SK-N-SH (cell line): ENCODE measurements around the gene ECI1. TPM values are rescaled to one million over a fixed set of nuclear protein-coding genes. Genes with fewer than 3 reads are reported as not detected.

Source experiments
- CTCF ChIA-PET: fragments of 300-600, 350-600 bp; formaldehyde crosslinking; extraction: SDS; loops from one replicate; lab custom pipeline; 2021; lab: Yijun Ruan, JAX
- POLR2A ChIA-PET: fragments of 350-600 bp; sonication (Branson Sonifier 250); formaldehyde crosslinking; extraction: SDS; loops from one replicate; lab custom pipeline; 2020; ENCODE audit warnings: antibody characterized with exemption, inconsistent platforms; lab: Yijun Ruan, JAX
- DNase-seq: peaks from one replicate; pipeline ENCODE4 v3.0.0; 2012
- H2AFZ ChIP-seq: fragments of 200-600 bp; sonication (generic); 2 replicates; pipeline ENCODE4 v1.8.1; 2016; ENCODE audit warnings: antibody characterized with exemption, mild to moderate bottlenecking, low read depth
- H3F3A ChIP-seq: fragments of 200-600 bp; sonication (generic); replicated peaks from 2 replicates; pipeline ENCODE3; 2016; ENCODE audit warnings: antibody characterized with exemption, mild to moderate bottlenecking; ENCODE audit not compliant: insufficient read depth
- H3K27ac ChIP-seq, 2 experiments: fragments of 200-500 bp in 1 of 2; fragments of 200-600 bp in 1 of 2; sonication (Bioruptor generic) in 1 of 2; sonication (generic), shearing (Covaris generic) in 1 of 2; 2 replicates each; pipeline versions ENCODE4 v1.5.1 to v1.6.1; 2014 to 2016; ENCODE audit warnings: low read depth in 2 of 2, inconsistent platforms in 1 of 2, low read length in 1 of 2, mild to moderate bottlenecking in 1 of 2, mixed read lengths in 1 of 2
- H3K27me3 ChIP-seq: fragments of 200-600 bp; sonication (generic), shearing (Covaris generic); 2 replicates; pipeline ENCODE4 v1.6.1; 2016; ENCODE audit warnings: mixed run types; ENCODE audit not compliant: insufficient read depth
- H3K36me3 ChIP-seq, 2 experiments: fragments of 200-500 bp in 1 of 2; fragments of 200-600 bp in 1 of 2; sonication (Bioruptor generic) in 1 of 2; sonication (generic) in 1 of 2; replicated peaks in 1 of 2; 2 replicates each; pipeline versions ENCODE3 to v1.5.1; 2014 to 2016; ENCODE audit warnings: low read length in 1 of 2, mild to moderate bottlenecking in 1 of 2; ENCODE audit not compliant: insufficient read depth in 2 of 2, control insufficient read depth in 1 of 2
- H3K4me1 ChIP-seq, 2 experiments: fragments of 200-500 bp in 1 of 2; fragments of 200-600 bp in 1 of 2; sonication (Bioruptor generic) in 1 of 2; sonication (generic), shearing (Covaris generic) in 1 of 2; 2 replicates each; pipeline versions ENCODE4 v1.5.1 to v1.6.1; 2014 to 2016; ENCODE audit warnings: low read depth in 1 of 2, low read length in 1 of 2, mixed run types in 1 of 2; ENCODE audit not compliant: insufficient read depth in 2 of 2, control insufficient read depth in 1 of 2
- H3K4me2 ChIP-seq: fragments of 200-600 bp; sonication (generic), shearing (Covaris generic); 2 replicates; pipeline ENCODE4 v1.6.1; 2017; ENCODE audit warnings: mixed run types
- H3K4me3 ChIP-seq, 2 experiments: fragments of 200-500 bp in 1 of 2; fragments of 200-600 bp in 1 of 2; sonication (Bioruptor generic) in 1 of 2; sonication (generic), shearing (Covaris generic) in 1 of 2; 2 replicates each; pipeline versions ENCODE4 v1.5.1 to v1.8.1; 2014 to 2016; ENCODE audit warnings: low read depth in 2 of 2, inconsistent platforms in 1 of 2, low read length in 1 of 2, mild to moderate bottlenecking in 1 of 2, mixed read lengths in 1 of 2, moderate library complexity in 1 of 2
- H3K79me2 ChIP-seq: fragments of 200-600 bp; sonication (generic); 2 replicates; pipeline ENCODE4 v1.8.1; 2017; ENCODE audit warnings: mild to moderate bottlenecking; ENCODE audit not compliant: insufficient read depth
- H3K9ac ChIP-seq: fragments of 200-600 bp; sonication (generic); 2 replicates; pipeline ENCODE4 v1.6.1; 2017; ENCODE audit warnings: mixed run types
- H3K9me2 ChIP-seq: fragments of 200-600 bp; sonication (generic); 2 replicates; pipeline ENCODE4 v1.6.1; 2017; ENCODE audit warnings: mixed run types
- H3K9me3 ChIP-seq: fragments of 200-600 bp; sonication (generic); 2 replicates; pipeline ENCODE4 v1.6.1; 2017; ENCODE audit warnings: mixed run types, mild to moderate bottlenecking, moderate library complexity
- H4K20me1 ChIP-seq: fragments of 200-600 bp; sonication (generic); 2 replicates; pipeline ENCODE4 v1.6.1; 2017; ENCODE audit warnings: mild to moderate bottlenecking, mixed run types; ENCODE audit not compliant: insufficient read depth
- EP300 ChIP-seq, 2 experiments: IDR thresholded peaks; 2 replicates each; pipeline versions ENCODE4 v1.4.0 to v1.6.1; 2012; ENCODE audit warnings: borderline replicate concordance in 1 of 2, low read depth in 1 of 2, low read length in 1 of 2
- MEF2A ChIP-seq: IDR thresholded peaks from 2 replicates; pipeline ENCODE4 v1.4.0; 2012; ENCODE audit warnings: low read depth, borderline replicate concordance
- NFIC ChIP-seq: IDR thresholded peaks from 2 replicates; pipeline ENCODE4 v1.4.0; 2012; ENCODE audit warnings: borderline replicate concordance
- POLR2AphosphoS5 ChIP-seq: IDR thresholded peaks from 2 replicates; pipeline ENCODE4 v1.6.1; 2012; ENCODE audit warnings: low read depth, low read length
- RFX5 ChIP-seq: IDR thresholded peaks from 2 replicates; pipeline ENCODE4 v1.6.1; 2012; ENCODE audit warnings: mild to moderate bottlenecking, improper control_type of control experiment, low read length
- RXRA ChIP-seq: IDR thresholded peaks from 2 replicates; pipeline ENCODE4 v1.4.0; 2012; ENCODE audit warnings: low read depth, mild to moderate bottlenecking, borderline replicate concordance
- SMC3 ChIP-seq: IDR thresholded peaks from 2 replicates; pipeline ENCODE4 v1.6.1; 2012; ENCODE audit warnings: low read depth, low read length, improper control_type of control experiment
- TCF12 ChIP-seq: IDR thresholded peaks from 2 replicates; pipeline ENCODE4 v1.4.0; 2012
- WGBS: methylation state at CpG from one replicate; pipeline ENCODE4 v1.1.6; 2017; ENCODE audit warnings: low lambda C conversion rate; 5-methylcytosine and 5-hydroxymethylcytosine counted together
- polyA plus RNA-seq, 3 experiments: library from polyadenylated mRNA; depleted of rRNA; stranded (reverse); fragments of >200 nt; gene quantifications; 2 replicates each; pipeline ENCODE4 v1.2.3, GENCODE V29; 2012
- TF ChIP-seq, protein P1 (sequence below): fragments of 200-600 bp; sonication (generic); IDR thresholded peaks from 2 replicates; pipeline ENCODE4 v1.6.1; 2017; ENCODE audit warnings: antibody characterized with exemption, mild to moderate bottlenecking, moderate library complexity
- TF ChIP-seq, protein P2 (sequence below): IDR thresholded peaks from 2 replicates; pipeline ENCODE4 v1.6.1; 2012; ENCODE audit warnings: mild to moderate bottlenecking, low read depth, low read length, moderate library complexity
- TF ChIP-seq, protein P3 (sequence below): fragments of 150-350 bp; IDR thresholded peaks from 2 replicates; pipeline ENCODE4 v1.6.1; 2016; ENCODE audit warnings: mild to moderate bottlenecking, low read depth, low read length

Gene ECI1
- polyA plus RNA-seq, 1 of the 3 experiments (the other 2 are of a cell fraction) = 61.8 TPM

DNA sequence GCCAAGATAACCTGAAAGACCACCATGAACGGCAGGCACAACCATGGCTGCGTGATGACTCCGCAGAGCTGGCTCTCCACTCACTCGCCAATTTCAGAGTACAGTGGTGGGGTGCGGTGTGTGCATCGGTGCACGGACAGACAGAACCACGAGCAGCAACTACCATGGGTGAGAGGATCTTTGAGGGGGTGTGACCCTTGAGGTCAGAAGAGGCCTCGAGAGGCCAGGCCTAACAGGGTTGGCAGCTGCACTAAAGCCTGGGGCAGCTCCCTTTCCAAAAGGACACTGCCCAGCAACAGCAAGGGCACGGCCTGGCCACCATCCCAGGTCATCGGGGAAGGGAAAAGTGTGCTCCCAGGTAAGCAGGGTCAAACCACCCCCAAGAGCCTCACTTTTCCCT, 1.9 kb upstream of the ECI1 start:
- H3K4me2 ChIP-seq = no peak overlapping the region
- peaks cover 46% of the 10 kb centered on the region for H3F3A ChIP-seq
- H3K27me3 ChIP-seq = no peaks in the 10 kb centered on the region
- no peak overlapping the region for H2AFZ ChIP-seq
- H3K9me3 ChIP-seq = no peaks in the 10 kb centered on the region
- H3K9ac ChIP-seq = no peak overlapping the region
- H4K20me1 ChIP-seq = peaks cover 21% of the 10 kb centered on the region; the same call in 1 of the 2 replicates
- H3K79me2 ChIP-seq = peaks cover 54% of the 10 kb centered on the region
- H3K4me1 ChIP-seq = peaks cover 7 to 13% of the 10 kb centered on the region in 2 experiments; a peak in 1 of 4 replicates
- ChIA-PET POLR2A (interaction anchor here (0.6 kb wide), 1 partner anchor 10 kb away, joined by 3 read pairs; no protein-coding TSS in a partner anchor), CTCF (interaction anchor here (3.5 kb wide), 1 partner anchor 59 kb away, joined by 33 read pairs; no protein-coding TSS in a partner anchor)
- peaks cover 37 to 60% of the 10 kb centered on the region in 2 experiments for H3K36me3 ChIP-seq
- TF ChIP-seq RXRA = no peak
- TF ChIP-seq POLR2AphosphoS5 = no peak
- TF ChIP-seq, protein P1, sequence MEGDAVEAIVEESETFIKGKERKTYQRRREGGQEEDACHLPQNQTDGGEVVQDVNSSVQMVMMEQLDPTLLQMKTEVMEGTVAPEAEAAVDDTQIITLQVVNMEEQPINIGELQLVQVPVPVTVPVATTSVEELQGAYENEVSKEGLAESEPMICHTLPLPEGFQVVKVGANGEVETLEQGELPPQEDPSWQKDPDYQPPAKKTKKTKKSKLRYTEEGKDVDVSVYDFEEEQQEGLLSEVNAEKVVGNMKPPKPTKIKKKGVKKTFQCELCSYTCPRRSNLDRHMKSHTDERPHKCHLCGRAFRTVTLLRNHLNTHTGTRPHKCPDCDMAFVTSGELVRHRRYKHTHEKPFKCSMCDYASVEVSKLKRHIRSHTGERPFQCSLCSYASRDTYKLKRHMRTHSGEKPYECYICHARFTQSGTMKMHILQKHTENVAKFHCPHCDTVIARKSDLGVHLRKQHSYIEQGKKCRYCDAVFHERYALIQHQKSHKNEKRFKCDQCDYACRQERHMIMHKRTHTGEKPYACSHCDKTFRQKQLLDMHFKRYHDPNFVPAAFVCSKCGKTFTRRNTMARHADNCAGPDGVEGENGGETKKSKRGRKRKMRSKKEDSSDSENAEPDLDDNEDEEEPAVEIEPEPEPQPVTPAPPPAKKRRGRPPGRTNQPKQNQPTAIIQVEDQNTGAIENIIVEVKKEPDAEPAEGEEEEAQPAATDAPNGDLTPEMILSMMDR = no peak
- TF ChIP-seq, protein P2, sequence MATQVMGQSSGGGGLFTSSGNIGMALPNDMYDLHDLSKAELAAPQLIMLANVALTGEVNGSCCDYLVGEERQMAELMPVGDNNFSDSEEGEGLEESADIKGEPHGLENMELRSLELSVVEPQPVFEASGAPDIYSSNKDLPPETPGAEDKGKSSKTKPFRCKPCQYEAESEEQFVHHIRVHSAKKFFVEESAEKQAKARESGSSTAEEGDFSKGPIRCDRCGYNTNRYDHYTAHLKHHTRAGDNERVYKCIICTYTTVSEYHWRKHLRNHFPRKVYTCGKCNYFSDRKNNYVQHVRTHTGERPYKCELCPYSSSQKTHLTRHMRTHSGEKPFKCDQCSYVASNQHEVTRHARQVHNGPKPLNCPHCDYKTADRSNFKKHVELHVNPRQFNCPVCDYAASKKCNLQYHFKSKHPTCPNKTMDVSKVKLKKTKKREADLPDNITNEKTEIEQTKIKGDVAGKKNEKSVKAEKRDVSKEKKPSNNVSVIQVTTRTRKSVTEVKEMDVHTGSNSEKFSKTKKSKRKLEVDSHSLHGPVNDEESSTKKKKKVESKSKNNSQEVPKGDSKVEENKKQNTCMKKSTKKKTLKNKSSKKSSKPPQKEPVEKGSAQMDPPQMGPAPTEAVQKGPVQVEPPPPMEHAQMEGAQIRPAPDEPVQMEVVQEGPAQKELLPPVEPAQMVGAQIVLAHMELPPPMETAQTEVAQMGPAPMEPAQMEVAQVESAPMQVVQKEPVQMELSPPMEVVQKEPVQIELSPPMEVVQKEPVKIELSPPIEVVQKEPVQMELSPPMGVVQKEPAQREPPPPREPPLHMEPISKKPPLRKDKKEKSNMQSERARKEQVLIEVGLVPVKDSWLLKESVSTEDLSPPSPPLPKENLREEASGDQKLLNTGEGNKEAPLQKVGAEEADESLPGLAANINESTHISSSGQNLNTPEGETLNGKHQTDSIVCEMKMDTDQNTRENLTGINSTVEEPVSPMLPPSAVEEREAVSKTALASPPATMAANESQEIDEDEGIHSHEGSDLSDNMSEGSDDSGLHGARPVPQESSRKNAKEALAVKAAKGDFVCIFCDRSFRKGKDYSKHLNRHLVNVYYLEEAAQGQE = no peak
- TF ChIP-seq MEF2A = no peak
- no peak for TF ChIP-seq NFIC
- TF ChIP-seq, protein P3, sequence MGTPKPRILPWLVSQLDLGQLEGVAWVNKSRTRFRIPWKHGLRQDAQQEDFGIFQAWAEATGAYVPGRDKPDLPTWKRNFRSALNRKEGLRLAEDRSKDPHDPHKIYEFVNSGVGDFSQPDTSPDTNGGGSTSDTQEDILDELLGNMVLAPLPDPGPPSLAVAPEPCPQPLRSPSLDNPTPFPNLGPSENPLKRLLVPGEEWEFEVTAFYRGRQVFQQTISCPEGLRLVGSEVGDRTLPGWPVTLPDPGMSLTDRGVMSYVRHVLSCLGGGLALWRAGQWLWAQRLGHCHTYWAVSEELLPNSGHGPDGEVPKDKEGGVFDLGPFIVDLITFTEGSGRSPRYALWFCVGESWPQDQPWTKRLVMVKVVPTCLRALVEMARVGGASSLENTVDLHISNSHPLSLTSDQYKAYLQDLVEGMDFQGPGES = no peak
- TF ChIP-seq SMC3 = no peak
- TF ChIP-seq EP300 (IDR thresholded peaks at IDR 0.05; ENCODE audit: borderline replicate concordance in 1 of 2, low read depth in 1 of 2, low read length in 1 of 2) = no peak
- no peak for TF ChIP-seq RFX5
- no peak for TF ChIP-seq TCF12
- 90% methylated on average over 10 of the region's 11 CpGs for WGBS
- no peak overlapping the region for H3K4me3 ChIP-seq
- no peak for DNase-seq
- H3K27ac ChIP-seq = no peak overlapping the region
- H3K9me2 ChIP-seq = no peaks in the 10 kb centered on the region
